Mucosa of rectum (tissue), 2 donors: ENCODE results near the gene CDH24.
"Not testable (repeated sequence)": the region's sequence is repeated elsewhere in the genome, so short reads cannot be mapped to it uniquely, and the experiment has no call there.

Experiments used
- H3K27ac ChIP-seq, 2 donors: one replicate each; pipeline ENCODE4 v1.7.0; 2013; ENCODE audit warnings: inconsistent platforms in 2 of 2, low read depth in 2 of 2, low read length in 2 of 2
- H3K27me3 ChIP-seq, 2 donors: one replicate each; pipeline ENCODE4 v1.7.0; 2013; ENCODE audit warnings: low read length in 2 of 2; ENCODE audit not compliant: control insufficient read depth in 2 of 2, insufficient read depth in 2 of 2
- H3K36me3 ChIP-seq, 2 donors: one replicate each; pipeline ENCODE4 v1.7.0; 2013; ENCODE audit warnings: low read length in 2 of 2; ENCODE audit not compliant: control insufficient read depth in 2 of 2, insufficient read depth in 2 of 2
- H3K4me1 ChIP-seq, 2 donors: one replicate each; pipeline ENCODE4 v1.7.0; 2013; ENCODE audit warnings: low read length in 2 of 2, mild to moderate bottlenecking in 1 of 2; ENCODE audit not compliant: control insufficient read depth in 2 of 2, insufficient read depth in 2 of 2
- H3K4me3 ChIP-seq, 2 donors: one replicate each; pipeline ENCODE4 v1.7.0; 2013; ENCODE audit warnings: low read length in 2 of 2
- H3K9ac ChIP-seq, 2 donors: one replicate each; pipeline ENCODE4 v1.7.0; 2013; ENCODE audit warnings: low read length in 2 of 2, low read depth in 1 of 2, mild to moderate bottlenecking in 1 of 2
- H3K9me3 ChIP-seq, 2 donors: one replicate each; pipeline ENCODE4 v1.7.0; 2013; ENCODE audit warnings: low read length in 2 of 2; ENCODE audit not compliant: control insufficient read depth in 2 of 2
- donor health status: healthy.
- donor health status: Normal muscosa, but diverticular disease.

Gene CDH24

GRCh38 chr14:23009483-23009938 is 47.8 kb downstream of the CDH24 start:
- peak overlapping the region; percentile 60 to 76 for H3K9ac ChIP-seq
- no peaks in the 10 kb centered on the region for H3K36me3 ChIP-seq
- H3K4me3 ChIP-seq = peak overlapping the region; percentile 92
- H3K4me1 ChIP-seq = peaks cover 17 to 25% of the 10 kb centered on the region in 2 donors
- no peaks in the 10 kb centered on the region for H3K9me3 ChIP-seq
- H3K27ac ChIP-seq = peak overlapping the region; percentile 82 to 83
- no peaks in the 10 kb centered on the region for H3K27me3 ChIP-seq

GRCh38 chr14:23008831-23009230 is 48.5 kb downstream of the CDH24 start:
- Histone ChIP-seq H3K36me3 (no peaks in the 10 kb centered on the region), H3K4me1 (peaks cover 17 to 25% of the 10 kb centered on the region in 2 donors), H3K9me3 (no peaks in the 10 kb centered on the region), H3K27me3 (no peaks in the 10 kb centered on the region), H3K4me3 (no peak overlapping the region), H3K27ac (no peak overlapping the region), H3K9ac (no peak overlapping the region)

GRCh38 chr14:23006544-23007419 is 50.5 kb downstream of the CDH24 start:
- Histone ChIP-seq H3K9ac (peak overlapping the region; percentile 98 to 99), H3K9me3 (no peaks in the 10 kb centered on the region), H3K4me3 (peak overlapping the region; percentile 94 to 99), H3K27ac (peak overlapping the region; percentile 96 to 98), H3K36me3 (no peaks in the 10 kb centered on the region), H3K4me1 (peaks cover 17 to 25% of the 10 kb centered on the region in 2 donors), H3K27me3 (no peaks in the 10 kb centered on the region)

- Histone ChIP-seq H3K4me3 (peak overlapping the region; percentile 94 to 99), H3K4me1 (peaks cover 21 to 28% of the 10 kb centered on the region in 2 donors), H3K27me3 (no peaks in the 10 kb centered on the region), H3K36me3 (no peaks in the 10 kb centered on the region), H3K9ac (peak overlapping the region; percentile 98 to 99), H3K9me3 (no peaks in the 10 kb centered on the region), H3K27ac (peak overlapping the region; percentile 96 to 98)
These were observed 51.2 kb downstream of the CDH24 start for GRCh38 chr14:23006188-23006534.

GRCh38 chr14:23005451-23006187 is 51.7 kb downstream of the CDH24 start:
- H3K9me3 ChIP-seq = no peaks in the 10 kb centered on the region
- peaks cover 22 to 30% of the 10 kb centered on the region in 2 donors for H3K4me1 ChIP-seq
- peak overlapping the region in 1 of 2 donors; percentile 99 for H3K9ac ChIP-seq
- no peaks in the 10 kb centered on the region for H3K27me3 ChIP-seq
- H3K4me3 ChIP-seq = peak overlapping the region in 1 of 2 donors; percentile 94
- no peaks in the 10 kb centered on the region for H3K36me3 ChIP-seq
- peak overlapping the region in 1 of 2 donors; percentile 98 for H3K27ac ChIP-seq

- H3K36me3 ChIP-seq, H3K27ac ChIP-seq, H3K4me3 ChIP-seq, H3K9ac ChIP-seq, H3K9me3 ChIP-seq, H3K27me3 ChIP-seq: not testable (repeated sequence)
- H3K4me1 ChIP-seq = peaks cover 21 to 26% of the 10 kb centered on the region in 2 donors
These were observed 53.0 kb downstream of the CDH24 start for GRCh38 chr14:23004274-23004673.

GRCh38 chr14:23002592-23002991 is 54.7 kb downstream of the CDH24 start:
- Histone ChIP-seq H3K9me3 (no peaks in the 10 kb centered on the region), H3K27me3 (no peaks in the 10 kb centered on the region), H3K36me3 (no peaks in the 10 kb centered on the region), H3K4me1 (peaks cover 17 to 20% of the 10 kb centered on the region in 2 donors), H3K4me3 (no peak overlapping the region), H3K27ac (no peak overlapping the region), H3K9ac (no peak overlapping the region)

GRCh38 chr14:23000860-23001259 is 56.5 kb downstream of the CDH24 start:
- Histone ChIP-seq H3K9ac (no peak overlapping the region), H3K27me3 (no peaks in the 10 kb centered on the region), H3K27ac (peak overlapping the region in 1 of 2 donors; percentile 21)

GRCh38 chr14:22998329-22999012 is 58.8 kb downstream of the CDH24 start:
- H3K9ac ChIP-seq = no peak overlapping the region
- H3K27me3 ChIP-seq = no peaks in the 10 kb centered on the region
- no peaks in the 10 kb centered on the region for H3K9me3 ChIP-seq
- no peak overlapping the region for H3K27ac ChIP-seq
- no peak overlapping the region for H3K4me3 ChIP-seq
- H3K4me1 ChIP-seq = peaks cover 8 to 10% of the 10 kb centered on the region in 2 donors
- peaks cover 0 to 3% of the 10 kb centered on the region in 2 donors for H3K36me3 ChIP-seq

More at GRCh38 chr14:23000860-23001259, 56.5 kb downstream of the CDH24 start:
- peaks cover 8% of the 10 kb centered on the region in 2 donors for H3K4me1 ChIP-seq
- H3K4me3 ChIP-seq = no peak overlapping the region
- no peaks in the 10 kb centered on the region for H3K36me3 ChIP-seq
- H3K9me3 ChIP-seq = no peaks in the 10 kb centered on the region
